ENCODE data around the gene SPAG7. TPM values are rescaled to one million over a fixed set of nuclear protein-coding genes. Genes with fewer than 3 reads are reported as not detected.
A peak's percentile ranks its signal among the peaks of the same experiment; 100 is the strongest.

SPAG7 gene
- total and polyA plus RNA-seq, 2 experiments from 2014 or later, result 64.3 to 194 TPM

DNA sequence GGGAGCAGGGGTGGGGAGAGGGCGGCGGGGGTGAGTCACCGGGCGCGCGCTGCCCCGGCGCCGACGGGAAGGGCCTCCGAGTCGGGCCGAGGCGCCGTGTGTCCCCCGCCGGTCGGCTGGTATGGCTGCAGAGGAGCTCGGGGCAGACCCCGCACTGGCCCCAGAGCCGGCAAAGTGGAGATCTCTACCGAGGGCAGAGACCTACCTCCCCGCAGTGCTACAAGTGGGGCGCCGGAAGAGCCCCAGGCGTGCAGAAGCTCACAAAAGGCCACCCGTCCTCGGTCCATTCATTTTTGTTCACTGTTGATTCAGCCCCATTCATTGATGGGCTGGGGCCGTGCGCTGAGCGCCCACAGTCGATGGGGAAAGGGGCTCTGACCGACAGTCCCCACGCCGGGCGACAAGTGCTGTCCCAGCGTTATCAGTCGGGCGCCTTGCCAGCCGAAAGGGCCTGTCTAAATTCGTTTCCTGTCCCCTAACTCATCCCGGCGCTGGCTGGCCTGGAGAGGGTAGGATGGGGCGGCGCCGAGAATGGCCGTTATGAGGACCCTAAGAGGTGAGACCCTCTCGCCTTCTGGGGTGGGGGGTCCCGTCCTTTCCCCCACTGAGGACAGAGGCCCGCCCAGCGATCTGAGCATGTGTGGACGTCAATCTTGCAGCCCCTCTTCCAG is 17.4 kb downstream of the SPAG7 start:
- Histone ChIP-seq H3K27me3 (no peaks in the 10 kb centered on the region), H3K9me2 (replicated peaks; ENCODE audit: insufficient read depth) (no peaks in the 10 kb centered on the region), H3K4me3 (peak overlapping the region; percentile 61), H3K36me3 (replicated peaks; ENCODE audit: insufficient read depth, low read depth) (no peaks in the 10 kb centered on the region), H2AFZ (peak overlapping the region; percentile 72), H3K4me2 (peak overlapping the region; percentile 86), H3K9me3 (ENCODE audit: low read depth) (no peaks in the 10 kb centered on the region), H3K79me2 (peaks cover 31% of the 10 kb centered on the region), H3K4me1 (ENCODE audit: insufficient read depth) (peaks cover 28% of the 10 kb centered on the region), H3K27ac (peak overlapping the region; percentile 100), H4K20me1 (ENCODE audit: insufficient read depth, poor library complexity, severe bottlenecking) (peaks cover 16% of the 10 kb centered on the region)
- TF ChIP-seq EZH2 (IDR thresholded peaks at IDR 0.05; ENCODE audit: borderline replicate concordance) (no peak), EZH2phosphoT487 (IDR thresholded peaks at IDR 0.05; ENCODE audit: low read depth, severe bottlenecking, unreplicated experiment) (no peak)
- TF ChIP-seq, protein P1, sequence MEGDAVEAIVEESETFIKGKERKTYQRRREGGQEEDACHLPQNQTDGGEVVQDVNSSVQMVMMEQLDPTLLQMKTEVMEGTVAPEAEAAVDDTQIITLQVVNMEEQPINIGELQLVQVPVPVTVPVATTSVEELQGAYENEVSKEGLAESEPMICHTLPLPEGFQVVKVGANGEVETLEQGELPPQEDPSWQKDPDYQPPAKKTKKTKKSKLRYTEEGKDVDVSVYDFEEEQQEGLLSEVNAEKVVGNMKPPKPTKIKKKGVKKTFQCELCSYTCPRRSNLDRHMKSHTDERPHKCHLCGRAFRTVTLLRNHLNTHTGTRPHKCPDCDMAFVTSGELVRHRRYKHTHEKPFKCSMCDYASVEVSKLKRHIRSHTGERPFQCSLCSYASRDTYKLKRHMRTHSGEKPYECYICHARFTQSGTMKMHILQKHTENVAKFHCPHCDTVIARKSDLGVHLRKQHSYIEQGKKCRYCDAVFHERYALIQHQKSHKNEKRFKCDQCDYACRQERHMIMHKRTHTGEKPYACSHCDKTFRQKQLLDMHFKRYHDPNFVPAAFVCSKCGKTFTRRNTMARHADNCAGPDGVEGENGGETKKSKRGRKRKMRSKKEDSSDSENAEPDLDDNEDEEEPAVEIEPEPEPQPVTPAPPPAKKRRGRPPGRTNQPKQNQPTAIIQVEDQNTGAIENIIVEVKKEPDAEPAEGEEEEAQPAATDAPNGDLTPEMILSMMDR (IDR thresholded peaks at IDR 0.05; ENCODE audit: poor library complexity), result no peak
- 7% methylated on average over 33 of the region's 52 CpGs for WGBS (ENCODE audit: low lambda C conversion rate, missing lambda C conversion rate)
- peak; percentile 59 for DNase-seq (ENCODE audit: low spot score)

DNA sequence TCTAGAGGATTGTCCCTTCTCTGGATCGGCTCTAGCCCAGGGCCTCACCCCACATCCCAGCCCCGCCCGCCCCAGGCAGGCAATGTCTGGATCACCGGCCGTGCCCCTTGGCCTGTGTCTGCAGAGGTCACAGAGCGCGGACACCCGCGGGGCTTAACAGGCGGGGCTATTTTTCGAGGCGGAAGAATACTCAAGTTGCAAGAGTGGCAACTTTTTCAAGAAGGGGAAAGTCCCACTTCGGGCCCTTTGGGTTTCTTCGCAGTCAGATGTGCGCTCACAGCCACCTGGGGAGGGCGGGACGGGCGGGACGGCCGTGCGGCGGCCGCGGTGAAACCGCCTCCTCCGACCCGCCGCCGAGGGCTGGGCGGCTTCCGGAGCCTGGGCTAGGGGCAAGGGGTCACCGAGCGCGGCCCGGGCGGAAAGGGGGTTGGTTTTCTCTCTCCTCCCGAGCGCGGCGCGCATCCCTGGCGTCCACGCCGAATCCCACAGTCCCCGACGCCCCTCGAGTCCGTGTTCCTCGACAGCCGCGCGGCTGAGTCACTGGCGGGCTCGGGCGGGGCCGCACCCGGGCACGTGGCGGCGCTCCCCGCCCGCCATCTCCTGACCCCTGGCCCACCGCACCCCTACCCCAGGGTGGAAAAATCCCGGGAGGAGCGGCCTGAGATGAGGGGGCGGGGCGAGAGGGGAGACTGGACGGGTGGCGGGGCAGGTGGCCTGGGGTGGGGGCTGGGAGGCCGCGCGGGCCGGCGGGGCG is 18.1 kb downstream of the SPAG7 start:
- H3K4me2 ChIP-seq, result peak overlapping the region; percentile 86

GRCh38 chr17:4948931-4949320 is 18.7 kb downstream of the SPAG7 start:
- H3K79me2 ChIP-seq, result peaks cover 43% of the 10 kb centered on the region
- peak; percentile 97 for DNase-seq (ENCODE audit: low spot score)
- H2AFZ ChIP-seq, result peak overlapping the region; percentile 72
- H3K4me1 ChIP-seq (ENCODE audit: insufficient read depth), result peaks cover 31% of the 10 kb centered on the region
- H3K27me3 ChIP-seq, result no peaks in the 10 kb centered on the region
- no peaks in the 10 kb centered on the region for H3K9me2 ChIP-seq (replicated peaks; ENCODE audit: insufficient read depth)
- peak overlapping the region; percentile 86 for H3K4me2 ChIP-seq
- WGBS (ENCODE audit: low lambda C conversion rate, missing lambda C conversion rate), result 0% methylated on average over 17 of the region's 40 CpGs
- no peaks in the 10 kb centered on the region for H3K36me3 ChIP-seq (replicated peaks; ENCODE audit: insufficient read depth, low read depth)
- peak overlapping the region; percentile 100 for H3K27ac ChIP-seq
- TF ChIP-seq, protein P1 (IDR thresholded peaks at IDR 0.05; ENCODE audit: poor library complexity), result no peak
- no peak for TF ChIP-seq EZH2 (IDR thresholded peaks at IDR 0.05; ENCODE audit: borderline replicate concordance)
- TF ChIP-seq EZH2phosphoT487 (IDR thresholded peaks at IDR 0.05; ENCODE audit: low read depth, severe bottlenecking, unreplicated experiment), result no peak
- H3K9me3 ChIP-seq (ENCODE audit: low read depth), result no peaks in the 10 kb centered on the region
- H4K20me1 ChIP-seq (ENCODE audit: insufficient read depth, poor library complexity, severe bottlenecking), result peaks cover 21% of the 10 kb centered on the region
- peak overlapping the region; percentile 61 for H3K4me3 ChIP-seq

More for the DNA sequence above, 18.1 kb downstream of the SPAG7 start:
- Histone ChIP-seq H3K79me2 (peaks cover 38% of the 10 kb centered on the region), H3K4me3 (peak overlapping the region; percentile 61), H4K20me1 (ENCODE audit: insufficient read depth, poor library complexity, severe bottlenecking) (peaks cover 21% of the 10 kb centered on the region), H3K9me2 (replicated peaks; ENCODE audit: insufficient read depth) (no peaks in the 10 kb centered on the region), H3K27me3 (no peaks in the 10 kb centered on the region), H3K36me3 (replicated peaks; ENCODE audit: insufficient read depth, low read depth) (no peaks in the 10 kb centered on the region), H2AFZ (peak overlapping the region; percentile 72), H3K4me1 (ENCODE audit: insufficient read depth) (peaks cover 31% of the 10 kb centered on the region), H3K9me3 (ENCODE audit: low read depth) (no peaks in the 10 kb centered on the region), H3K27ac (peak overlapping the region; percentile 100)
- TF ChIP-seq, protein P1 (IDR thresholded peaks at IDR 0.05; ENCODE audit: poor library complexity), result no peak
- TF ChIP-seq EZH2 (IDR thresholded peaks at IDR 0.05; ENCODE audit: borderline replicate concordance), result no peak
- TF ChIP-seq EZH2phosphoT487 (IDR thresholded peaks at IDR 0.05; ENCODE audit: low read depth, severe bottlenecking, unreplicated experiment), result no peak
- DNase-seq (ENCODE audit: low spot score), result peak; percentile 92
- WGBS (ENCODE audit: low lambda C conversion rate, missing lambda C conversion rate), result 2% methylated on average over 20 of the region's 75 CpGs
